ENCODE results near the gene KPNB1.

DNA sequence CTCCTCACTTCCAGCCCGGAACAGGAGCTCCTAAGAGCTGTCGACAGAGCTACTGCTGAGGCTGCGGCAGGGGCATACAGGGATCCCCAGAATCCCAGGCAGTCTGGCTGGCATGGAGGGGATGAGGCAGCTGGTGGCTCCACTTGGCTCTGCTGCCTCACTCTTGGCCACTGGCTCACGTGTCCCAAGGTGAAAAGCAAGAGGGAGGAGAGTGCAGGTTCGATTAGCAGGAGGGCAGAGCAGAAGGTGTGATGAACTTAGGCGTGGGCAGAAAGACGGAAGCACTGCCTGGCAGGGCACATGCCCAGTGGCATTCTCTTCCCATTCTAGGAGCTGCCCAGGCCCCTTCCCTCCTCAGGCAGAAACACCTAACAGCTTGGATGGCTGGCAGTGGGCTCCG, 72.0 kb downstream of the KPNB1 start:
- TF ChIP-seq, protein P1, sequence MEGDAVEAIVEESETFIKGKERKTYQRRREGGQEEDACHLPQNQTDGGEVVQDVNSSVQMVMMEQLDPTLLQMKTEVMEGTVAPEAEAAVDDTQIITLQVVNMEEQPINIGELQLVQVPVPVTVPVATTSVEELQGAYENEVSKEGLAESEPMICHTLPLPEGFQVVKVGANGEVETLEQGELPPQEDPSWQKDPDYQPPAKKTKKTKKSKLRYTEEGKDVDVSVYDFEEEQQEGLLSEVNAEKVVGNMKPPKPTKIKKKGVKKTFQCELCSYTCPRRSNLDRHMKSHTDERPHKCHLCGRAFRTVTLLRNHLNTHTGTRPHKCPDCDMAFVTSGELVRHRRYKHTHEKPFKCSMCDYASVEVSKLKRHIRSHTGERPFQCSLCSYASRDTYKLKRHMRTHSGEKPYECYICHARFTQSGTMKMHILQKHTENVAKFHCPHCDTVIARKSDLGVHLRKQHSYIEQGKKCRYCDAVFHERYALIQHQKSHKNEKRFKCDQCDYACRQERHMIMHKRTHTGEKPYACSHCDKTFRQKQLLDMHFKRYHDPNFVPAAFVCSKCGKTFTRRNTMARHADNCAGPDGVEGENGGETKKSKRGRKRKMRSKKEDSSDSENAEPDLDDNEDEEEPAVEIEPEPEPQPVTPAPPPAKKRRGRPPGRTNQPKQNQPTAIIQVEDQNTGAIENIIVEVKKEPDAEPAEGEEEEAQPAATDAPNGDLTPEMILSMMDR (conservative IDR thresholded peaks at IDR 0.05; ENCODE audit: low read depth, low read length) = no peak
- TF ChIP-seq EZH2phosphoT487 (IDR thresholded peaks at IDR 0.05; ENCODE audit: borderline replicate concordance, low read length) = no peak

Data from PC-3 (cell line).